ENCODE results near the gene ZSWIM6.

The ZSWIM6 gene

DNA sequence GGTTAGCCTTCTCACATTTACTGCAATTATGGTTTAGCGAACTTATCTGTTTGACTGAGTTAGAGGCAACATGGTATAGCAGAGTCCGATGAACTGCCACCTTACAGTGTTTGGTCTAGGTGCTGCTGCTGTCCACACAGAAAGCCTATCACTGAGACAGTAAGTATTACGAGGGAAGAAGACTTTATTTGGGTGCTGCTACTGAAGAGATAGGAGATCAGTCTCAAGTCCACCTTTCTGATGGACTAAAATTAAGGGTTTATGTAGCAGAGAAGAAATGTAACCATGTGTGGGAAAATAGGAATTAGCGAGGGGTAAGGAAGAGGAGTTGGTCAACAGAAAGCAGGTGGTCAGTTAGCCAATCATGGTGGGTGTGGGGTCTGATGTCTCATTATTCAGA is 109.7 kb downstream of the ZSWIM6 start:
- no peak overlapping the region for H3K4me3 ChIP-seq (replicated peaks in 1 of 2; ENCODE audit: low read depth in 2 of 2, low read length in 2 of 2)
- no peak for DNase-seq (ENCODE audit: low read depth in 2 of 2)
- TF ChIP-seq, protein P1, sequence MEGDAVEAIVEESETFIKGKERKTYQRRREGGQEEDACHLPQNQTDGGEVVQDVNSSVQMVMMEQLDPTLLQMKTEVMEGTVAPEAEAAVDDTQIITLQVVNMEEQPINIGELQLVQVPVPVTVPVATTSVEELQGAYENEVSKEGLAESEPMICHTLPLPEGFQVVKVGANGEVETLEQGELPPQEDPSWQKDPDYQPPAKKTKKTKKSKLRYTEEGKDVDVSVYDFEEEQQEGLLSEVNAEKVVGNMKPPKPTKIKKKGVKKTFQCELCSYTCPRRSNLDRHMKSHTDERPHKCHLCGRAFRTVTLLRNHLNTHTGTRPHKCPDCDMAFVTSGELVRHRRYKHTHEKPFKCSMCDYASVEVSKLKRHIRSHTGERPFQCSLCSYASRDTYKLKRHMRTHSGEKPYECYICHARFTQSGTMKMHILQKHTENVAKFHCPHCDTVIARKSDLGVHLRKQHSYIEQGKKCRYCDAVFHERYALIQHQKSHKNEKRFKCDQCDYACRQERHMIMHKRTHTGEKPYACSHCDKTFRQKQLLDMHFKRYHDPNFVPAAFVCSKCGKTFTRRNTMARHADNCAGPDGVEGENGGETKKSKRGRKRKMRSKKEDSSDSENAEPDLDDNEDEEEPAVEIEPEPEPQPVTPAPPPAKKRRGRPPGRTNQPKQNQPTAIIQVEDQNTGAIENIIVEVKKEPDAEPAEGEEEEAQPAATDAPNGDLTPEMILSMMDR (IDR thresholded peaks at IDR 0.05; ENCODE audit: low read depth, low read length), result no peak

DNA sequence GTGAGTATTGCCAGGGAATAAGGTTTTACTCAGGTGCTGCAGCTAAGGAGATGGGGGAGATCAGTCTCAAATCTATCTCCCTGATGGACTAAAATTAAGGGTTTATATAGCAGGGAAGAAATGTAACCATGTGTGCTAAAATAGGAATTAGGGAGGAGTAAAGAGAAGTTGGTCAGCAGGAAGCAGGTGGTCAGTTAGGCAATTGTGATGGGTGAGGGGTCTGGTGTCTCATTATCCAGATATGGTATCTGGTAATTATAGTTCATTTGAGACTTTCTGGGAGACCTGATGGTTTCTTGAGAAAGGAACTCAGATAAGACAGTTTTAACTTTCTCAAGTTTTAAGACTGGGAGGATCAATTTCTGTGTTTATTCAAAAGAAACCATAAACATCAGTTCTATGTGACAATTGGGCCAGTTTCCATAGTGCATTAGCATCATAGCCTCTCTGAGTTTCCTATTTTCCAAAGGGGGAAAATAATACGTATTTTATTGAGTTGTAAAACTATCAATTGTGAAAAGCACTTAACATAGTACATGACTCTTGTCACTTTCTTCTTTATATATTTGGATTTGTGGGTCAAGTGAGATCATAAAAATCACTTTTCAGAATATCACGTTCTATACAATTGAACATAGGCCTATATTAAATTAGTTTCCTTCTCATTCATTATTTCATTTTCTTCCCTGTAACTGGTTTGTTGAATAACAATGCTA is 115.9 kb downstream of the ZSWIM6 start:
- TF ChIP-seq, protein P1 (IDR thresholded peaks at IDR 0.05; ENCODE audit: low read depth, low read length), result no peak
- H3K4me3 ChIP-seq (replicated peaks in 1 of 2; ENCODE audit: low read depth in 2 of 2, low read length in 2 of 2), result no peak overlapping the region
- no peak for DNase-seq (ENCODE audit: low read depth in 2 of 2)

DNA sequence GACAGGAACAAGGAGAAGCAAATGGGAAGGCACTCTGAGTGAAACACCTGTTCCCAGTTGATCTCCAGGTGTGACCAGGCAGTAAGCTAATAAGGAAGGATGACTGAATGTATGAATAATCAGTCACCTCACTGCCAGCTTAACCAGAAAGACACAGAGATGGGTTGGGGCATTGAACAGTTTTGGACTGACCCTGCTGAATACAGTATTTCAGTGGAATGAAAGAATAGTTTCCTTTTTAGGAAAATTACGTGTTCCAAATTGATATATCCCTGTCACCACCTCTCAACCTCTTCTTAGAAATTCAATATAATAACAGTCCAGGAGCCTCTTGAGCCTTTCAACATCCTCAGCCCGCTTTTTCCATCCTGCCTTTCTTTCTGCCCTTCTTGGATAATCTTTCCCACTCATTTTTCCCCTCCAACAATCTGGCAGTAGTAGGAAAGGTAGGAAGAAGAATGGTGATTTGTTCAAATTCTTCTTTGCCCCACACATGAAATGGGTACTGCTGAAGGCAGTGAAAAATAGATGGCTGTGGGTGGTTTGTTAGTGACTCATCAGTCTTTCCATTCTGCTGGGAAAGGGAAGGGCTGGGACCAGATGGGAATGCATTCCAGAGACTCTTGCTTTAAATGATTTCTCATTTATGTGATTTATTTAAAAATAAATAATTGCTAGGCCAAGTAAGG is 117.9 kb downstream of the ZSWIM6 start:
- DNase-seq (ENCODE audit: low read depth in 2 of 2), result peak; percentile 86 to 89
- TF ChIP-seq, protein P1 (IDR thresholded peaks at IDR 0.05; ENCODE audit: low read depth, low read length), result no peak
- H3K4me3 ChIP-seq (replicated peaks in 1 of 2; ENCODE audit: low read depth in 2 of 2, low read length in 2 of 2), result no peak overlapping the region

DNA sequence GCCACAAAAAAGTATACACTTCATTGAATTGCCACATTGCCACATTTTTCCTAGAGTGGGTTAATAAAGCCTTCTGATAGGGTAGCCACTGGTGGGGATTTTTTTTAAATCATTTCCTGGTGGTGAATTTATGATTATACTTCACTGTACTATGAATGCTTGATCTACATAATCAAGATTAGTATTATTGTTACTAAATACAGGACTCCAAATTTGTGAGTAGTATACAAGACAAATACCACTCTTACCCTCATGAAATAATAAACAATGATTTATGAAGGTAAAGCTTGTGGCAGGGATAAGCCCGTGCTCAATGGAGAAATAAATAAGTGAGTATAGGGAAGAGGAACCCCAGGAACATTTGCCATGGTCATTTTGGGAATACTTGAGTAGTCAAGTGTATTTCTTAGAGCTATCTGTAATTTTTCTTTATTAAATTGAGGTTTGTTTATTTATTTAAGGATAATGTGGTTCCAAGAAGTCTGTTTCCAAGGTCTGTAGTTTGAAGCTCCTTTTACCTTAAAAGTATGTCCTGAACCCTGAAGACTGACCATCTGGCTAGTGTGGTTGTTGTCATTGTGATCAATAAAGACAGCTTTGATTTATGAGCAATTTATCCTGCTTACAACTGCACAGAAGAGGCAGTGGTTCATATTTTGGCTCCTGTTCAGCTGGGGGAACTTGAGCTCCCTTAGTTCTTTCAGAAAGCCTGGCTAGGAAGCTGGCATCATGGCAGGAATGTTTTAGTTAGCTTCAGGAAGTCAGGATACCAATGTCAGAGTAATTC is 118.6 kb downstream of the ZSWIM6 start:
- H3K4me3 ChIP-seq (replicated peaks in 1 of 2; ENCODE audit: low read depth in 2 of 2, low read length in 2 of 2), result no peak overlapping the region
- peak; percentile 53 to 82 for DNase-seq (ENCODE audit: low read depth in 2 of 2)
- TF ChIP-seq, protein P1 (IDR thresholded peaks at IDR 0.05; ENCODE audit: low read depth, low read length), result no peak

DNA sequence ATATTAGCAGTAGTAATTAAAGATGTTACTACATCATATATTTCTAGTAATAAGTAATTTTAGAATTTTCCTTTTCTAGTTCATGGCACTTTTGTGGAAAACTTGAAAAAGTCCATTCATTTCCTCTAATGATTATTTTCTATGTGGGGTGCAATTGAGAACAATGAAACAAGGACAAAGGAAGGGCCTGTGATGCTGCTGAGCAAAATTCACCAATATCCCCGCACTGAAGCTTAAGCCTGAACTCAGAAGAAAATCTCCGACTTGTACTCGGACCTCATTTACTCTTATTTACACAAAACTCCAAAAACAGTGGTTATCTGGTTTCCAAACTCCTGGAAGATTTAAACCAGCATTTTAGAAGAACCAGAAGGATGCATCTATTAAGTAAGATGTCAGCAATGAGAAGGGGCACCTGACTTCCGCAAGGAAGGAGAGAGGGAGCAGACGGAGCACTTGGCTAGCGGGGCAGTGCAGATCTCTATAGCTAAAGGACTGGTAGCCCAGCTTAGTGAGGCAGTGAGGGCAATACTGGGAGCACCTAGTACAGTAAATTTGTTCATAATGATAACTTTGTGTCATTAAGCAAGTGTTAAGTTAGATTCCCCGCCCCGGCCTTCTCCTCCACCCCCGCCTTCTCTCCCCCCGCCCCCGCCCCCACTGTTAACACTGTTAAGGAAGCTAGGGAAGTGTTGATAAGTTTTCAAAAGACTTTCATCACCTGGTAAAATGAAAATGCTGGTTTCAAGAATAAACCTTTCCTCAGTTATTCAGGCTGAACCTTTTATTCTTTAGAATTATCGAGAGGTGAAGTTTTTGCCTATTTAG is 123.3 kb downstream of the ZSWIM6 start:
- no peak for DNase-seq (ENCODE audit: low read depth in 2 of 2)
- TF ChIP-seq, protein P1 (IDR thresholded peaks at IDR 0.05; ENCODE audit: low read depth, low read length), result no peak
- H3K4me3 ChIP-seq (replicated peaks in 1 of 2; ENCODE audit: low read depth in 2 of 2, low read length in 2 of 2), result no peak overlapping the region

DNA sequence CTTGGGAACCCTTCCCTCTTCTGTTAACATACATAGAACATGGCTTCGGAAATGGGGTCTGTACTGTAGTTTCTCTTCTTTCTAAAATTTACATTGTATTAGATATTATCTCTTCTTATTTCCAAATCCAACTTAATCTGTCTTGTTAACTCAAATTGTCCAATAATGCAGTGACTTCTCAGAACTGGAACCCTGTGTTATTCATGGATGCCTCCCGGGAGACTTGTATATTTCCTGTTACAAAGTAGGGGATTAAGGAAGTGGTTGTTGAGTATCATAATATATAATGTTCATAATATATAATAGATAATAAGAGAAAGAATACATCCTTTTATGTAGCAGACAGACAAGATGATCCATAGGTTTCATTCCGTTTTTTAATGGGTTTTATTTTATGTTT is 128.4 kb downstream of the ZSWIM6 start:
- H3K4me3 ChIP-seq (replicated peaks in 1 of 2; ENCODE audit: low read depth in 2 of 2, low read length in 2 of 2), result no peak overlapping the region
- TF ChIP-seq, protein P1 (IDR thresholded peaks at IDR 0.05; ENCODE audit: low read depth, low read length), result no peak
- DNase-seq (ENCODE audit: low read depth in 2 of 2), result no peak
